ENCODE data around the gene CNTN1.

GRCh38 chr12:40668099-40668529 lies 24.1 kb upstream of the CNTN1 start:
- TF ChIP-seq, protein P1, sequence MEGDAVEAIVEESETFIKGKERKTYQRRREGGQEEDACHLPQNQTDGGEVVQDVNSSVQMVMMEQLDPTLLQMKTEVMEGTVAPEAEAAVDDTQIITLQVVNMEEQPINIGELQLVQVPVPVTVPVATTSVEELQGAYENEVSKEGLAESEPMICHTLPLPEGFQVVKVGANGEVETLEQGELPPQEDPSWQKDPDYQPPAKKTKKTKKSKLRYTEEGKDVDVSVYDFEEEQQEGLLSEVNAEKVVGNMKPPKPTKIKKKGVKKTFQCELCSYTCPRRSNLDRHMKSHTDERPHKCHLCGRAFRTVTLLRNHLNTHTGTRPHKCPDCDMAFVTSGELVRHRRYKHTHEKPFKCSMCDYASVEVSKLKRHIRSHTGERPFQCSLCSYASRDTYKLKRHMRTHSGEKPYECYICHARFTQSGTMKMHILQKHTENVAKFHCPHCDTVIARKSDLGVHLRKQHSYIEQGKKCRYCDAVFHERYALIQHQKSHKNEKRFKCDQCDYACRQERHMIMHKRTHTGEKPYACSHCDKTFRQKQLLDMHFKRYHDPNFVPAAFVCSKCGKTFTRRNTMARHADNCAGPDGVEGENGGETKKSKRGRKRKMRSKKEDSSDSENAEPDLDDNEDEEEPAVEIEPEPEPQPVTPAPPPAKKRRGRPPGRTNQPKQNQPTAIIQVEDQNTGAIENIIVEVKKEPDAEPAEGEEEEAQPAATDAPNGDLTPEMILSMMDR (optimal IDR thresholded peaks at IDR 0.05 in 1 of 3, IDR thresholded peaks at IDR 0.05 in 1 of 3, conservative IDR thresholded peaks at IDR 0.05 in 1 of 3; ENCODE audit: extremely low read depth in 1 of 3, insufficient read depth in 2 of 3, low read length in 3 of 3), result no peak
- TF ChIP-seq EZH2 (IDR thresholded peaks at IDR 0.05; ENCODE audit: low read length), result no peak

Data from keratinocyte (primary cell).